NOMO-1 treated with DMSO at 0.1 percent for 48 hours (cell line): ENCODE measurements around the gene C16orf74.
A peak's percentile ranks its signal among the peaks of the same experiment; 100 is the strongest.

ENCODE experiments used
- DNase-seq: peaks from one replicate; lab custom pipeline; 2025; ENCODE audit not compliant: unreplicated experiment; lab: John Stamatoyannopoulos, UW

Gene C16orf74

GRCh38 chr16:85698459-85698891 is 52.4 kb downstream of the C16orf74 start:
- no peak for DNase-seq

DNA sequence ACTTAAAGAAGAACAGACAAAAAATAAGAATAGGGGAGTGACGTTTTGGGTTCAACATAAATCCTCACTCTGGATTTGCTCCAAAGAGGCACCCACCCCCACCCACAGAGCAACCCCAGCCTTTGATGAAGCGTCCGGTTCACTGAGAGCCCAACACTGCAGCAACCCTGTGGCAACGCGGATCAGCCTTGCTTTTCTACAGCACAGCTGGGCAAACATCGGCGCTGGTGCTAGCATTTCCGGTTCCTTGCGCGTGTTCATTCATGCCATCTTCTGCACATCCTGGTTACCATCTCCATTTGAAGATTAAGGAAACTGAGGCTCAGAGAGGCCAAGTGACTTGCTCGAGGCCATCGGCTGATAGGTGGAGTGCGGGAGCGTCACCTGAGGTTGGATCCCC is 53.5 kb downstream of the C16orf74 start:
- DNase-seq: no peak

DNA sequence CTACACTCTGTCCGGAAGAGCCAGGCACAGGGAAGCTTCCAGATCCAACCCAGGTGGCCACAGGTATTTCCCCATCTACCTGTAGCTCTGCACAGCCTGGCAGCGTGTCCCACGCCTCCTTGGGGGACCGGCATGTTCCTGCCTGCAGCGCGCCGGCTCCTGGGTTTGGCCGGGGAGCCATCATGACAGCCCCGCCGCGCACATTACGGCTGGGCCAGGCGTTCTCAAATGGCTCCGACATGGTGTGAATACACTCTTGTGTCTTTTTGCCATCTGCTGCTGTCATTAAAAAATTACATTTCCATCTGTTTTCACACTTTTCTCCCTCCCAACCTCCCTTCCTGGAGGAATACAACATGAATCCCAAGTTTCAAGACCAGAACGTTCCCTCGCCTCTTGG is 54.1 kb downstream of the C16orf74 start:
- DNase-seq: no peak

DNA sequence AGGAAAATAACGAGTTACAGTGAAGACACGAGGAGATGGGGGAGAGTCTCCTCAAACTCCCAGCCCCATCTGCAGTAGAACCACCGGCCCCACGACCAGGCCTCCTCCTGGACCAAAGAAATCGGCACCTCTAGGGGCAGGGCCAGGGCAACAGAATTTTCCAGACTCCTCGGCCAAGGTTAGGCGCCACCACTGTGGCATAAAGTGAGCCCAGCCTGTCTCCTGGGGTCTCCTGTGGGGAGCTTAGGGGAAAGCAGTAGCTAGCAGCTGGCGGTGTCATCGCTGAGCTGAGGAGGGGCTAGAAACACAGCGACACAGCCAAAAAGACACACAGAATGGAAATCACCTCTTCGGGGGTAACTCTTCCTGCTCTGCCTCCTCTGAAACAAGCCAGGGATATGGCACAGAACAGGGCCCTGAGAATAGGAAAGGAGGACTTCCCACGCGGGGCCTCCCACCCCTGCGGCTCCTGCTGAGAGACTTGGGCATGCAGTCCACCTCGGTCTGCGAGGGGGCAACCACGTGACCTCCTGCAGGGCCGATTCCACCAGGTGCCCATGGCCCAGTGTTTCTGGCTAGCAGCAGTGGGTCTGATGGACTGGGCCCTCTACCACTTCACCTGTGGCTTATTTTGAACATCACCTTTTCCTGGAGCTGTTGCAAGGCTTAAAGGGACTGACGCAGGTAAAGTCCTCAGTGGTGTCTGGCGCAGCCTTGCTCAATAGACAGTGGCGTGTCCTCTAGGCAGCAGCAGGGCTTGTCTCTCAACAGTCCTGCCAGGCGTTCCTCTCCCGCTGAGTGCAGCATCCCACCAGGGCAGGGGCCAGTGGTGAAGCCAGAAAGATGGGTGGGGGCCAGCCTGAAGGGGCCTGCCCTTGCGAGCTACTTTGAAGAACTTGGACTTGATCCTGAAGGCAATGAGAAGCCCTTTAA is 55.4 kb downstream of the C16orf74 start:
- DNase-seq: no peak

DNA sequence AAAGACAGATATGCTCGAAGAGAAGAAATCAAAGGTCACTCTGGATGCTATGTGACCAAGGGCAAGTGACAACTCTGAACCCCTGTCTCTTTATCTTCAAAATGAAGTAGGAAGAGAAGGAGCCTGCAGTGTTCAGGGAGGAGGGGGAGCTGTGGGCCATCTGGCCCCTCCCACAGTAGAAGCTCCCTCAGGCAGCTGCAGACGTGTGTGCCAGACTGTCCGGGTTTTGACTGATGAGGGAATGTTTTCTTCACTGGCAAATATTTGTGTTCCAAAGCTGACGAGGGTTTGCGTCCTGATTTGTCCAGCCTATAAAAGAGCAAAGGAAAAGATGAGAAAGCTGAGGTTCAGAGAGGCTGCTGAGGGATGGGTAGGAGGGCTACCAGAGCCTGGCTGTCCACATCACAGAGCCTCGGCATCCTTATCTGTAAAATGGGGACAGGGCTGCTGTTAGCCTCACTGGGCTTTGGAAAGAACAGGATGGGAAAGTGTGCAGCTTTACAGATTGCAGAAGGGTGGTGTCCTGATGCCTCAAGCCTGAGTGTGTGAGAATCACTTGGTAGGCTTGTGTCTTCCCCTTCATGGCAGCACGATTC is 60.3 kb downstream of the C16orf74 start:
- DNase-seq: no peak

GRCh38 chr16:85689950-85690320 is 61.0 kb downstream of the C16orf74 start:
- no peak for DNase-seq

GRCh38 chr16:85689285-85689949 is 61.5 kb downstream of the C16orf74 start:
- DNase-seq: no peak

DNA sequence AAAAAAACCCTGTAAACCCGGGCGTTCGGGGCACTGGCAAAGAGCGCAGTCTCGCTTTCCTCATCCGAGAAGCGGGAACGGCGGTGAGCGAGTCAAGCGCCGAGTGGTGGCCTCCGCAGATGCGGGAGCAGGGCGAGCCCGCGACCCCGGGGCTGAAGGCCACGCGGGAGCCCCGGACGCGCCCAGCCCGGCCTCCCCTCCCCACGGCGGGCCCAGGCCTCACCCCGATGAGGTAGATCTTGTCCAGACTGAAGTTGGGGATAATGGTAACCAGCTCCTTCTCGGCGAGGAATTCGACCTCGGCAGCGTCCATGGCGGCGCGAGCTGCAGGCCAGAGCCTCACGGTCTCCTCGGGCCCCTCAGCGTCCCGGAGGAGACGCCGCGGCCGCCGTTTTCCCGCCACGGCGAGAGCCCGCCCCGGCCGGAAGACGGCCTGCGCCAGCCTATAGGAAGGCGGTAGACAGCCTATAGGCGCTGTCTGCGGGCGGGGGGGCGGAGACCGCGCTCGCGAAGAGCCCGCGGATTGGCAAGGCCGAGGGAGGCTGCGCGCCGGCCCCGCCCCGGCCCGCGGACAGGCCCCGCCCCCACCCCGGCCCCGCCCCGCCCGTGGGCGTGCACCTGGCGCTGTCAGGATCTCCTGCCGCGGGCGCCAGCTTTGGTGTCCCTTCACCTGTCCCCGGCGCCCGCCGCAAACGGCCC is 62.2 kb downstream of the C16orf74 start, which contains the start of gene GINS2:
TSS of gene GINS2 (minus strand) at position 369 of the 699 bp plus-strand sequence. CDS start at position 313, 56 bp downstream.
- peak; percentile 88 for DNase-seq

DNA sequence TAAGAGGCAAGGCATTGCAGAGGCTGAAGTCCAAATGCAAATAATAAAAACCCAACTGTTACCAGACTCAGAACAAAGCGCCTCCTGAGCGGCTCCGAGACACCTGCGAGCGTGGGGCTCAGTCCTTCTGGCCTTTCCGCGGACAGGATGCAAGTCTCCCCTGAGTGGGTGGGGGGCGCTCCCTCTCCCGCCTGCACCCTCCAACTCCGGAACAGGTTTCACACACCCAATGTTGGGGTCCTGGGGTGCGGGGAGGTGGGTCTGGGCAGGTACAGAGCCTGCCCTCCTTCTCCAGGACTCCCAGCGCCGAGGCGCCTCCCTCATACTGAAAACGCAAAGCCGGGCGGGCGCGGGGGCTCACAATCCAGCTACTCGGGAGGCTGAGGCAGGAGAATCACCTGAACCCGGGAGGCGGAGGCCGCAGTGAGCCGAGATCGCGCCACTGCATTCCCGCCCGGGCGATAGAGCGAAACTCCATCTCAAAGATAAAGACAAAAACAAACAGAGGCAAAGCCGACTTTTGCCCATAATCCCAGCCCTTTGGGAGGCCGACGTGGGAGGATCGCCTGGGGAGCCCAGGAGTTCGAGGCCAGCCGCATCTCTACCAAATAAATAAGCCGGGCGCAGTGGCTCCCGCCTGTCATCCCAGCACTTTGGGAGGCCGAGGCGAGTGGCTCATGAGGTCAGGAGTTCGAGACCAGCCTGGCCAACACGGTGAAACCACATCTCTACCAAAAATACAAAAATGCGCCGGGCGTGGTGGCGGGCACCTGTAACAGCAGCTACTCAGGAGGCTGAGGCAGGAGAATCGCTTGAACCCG is 63.0 kb downstream of the C16orf74 start:
- no peak for DNase-seq

GRCh38 chr16:85686912-85687591 is 63.8 kb downstream of the C16orf74 start:
- DNase-seq: no peak

- no peak for DNase-seq
Observed at GRCh38 chr16:85685251-85685650, 65.6 kb downstream of the C16orf74 start.

- no peak for DNase-seq
Observed at GRCh38 chr16:85683363-85683762, 67.5 kb downstream of the C16orf74 start.

GRCh38 chr16:85682516-85682915 is 68.4 kb downstream of the C16orf74 start:
- no peak for DNase-seq

GRCh38 chr16:85681255-85681654 is 69.6 kb downstream of the C16orf74 start:
- no peak for DNase-seq

DNA sequence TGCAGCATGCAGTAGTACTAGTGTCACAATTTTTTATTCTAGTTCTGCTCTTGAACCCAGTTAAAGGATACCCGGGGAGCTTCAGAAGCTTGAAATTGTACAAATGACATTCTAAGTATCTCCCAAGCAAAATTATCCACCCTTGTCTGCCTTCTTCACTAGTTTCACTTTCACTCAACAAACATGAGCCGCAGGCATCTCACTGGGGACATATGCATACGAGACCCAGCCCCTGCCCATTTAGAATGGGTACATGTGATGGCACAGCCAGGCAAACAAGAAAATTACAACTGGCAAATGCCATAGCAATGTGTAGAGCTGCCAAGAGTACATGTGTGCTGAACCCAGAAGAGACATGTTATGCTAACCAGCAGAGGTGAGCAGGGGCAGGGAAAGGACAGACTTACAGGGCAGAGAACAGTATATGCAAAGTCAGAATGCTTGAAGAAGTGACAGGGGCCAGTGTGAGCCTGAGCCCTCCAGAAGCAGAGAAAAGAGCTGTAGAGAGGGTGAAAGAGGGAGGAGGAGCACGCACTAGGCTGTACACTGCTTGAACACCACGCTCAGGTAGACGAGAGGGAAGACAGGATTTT is 70.4 kb downstream of the C16orf74 start:
- DNase-seq: no peak

DNA sequence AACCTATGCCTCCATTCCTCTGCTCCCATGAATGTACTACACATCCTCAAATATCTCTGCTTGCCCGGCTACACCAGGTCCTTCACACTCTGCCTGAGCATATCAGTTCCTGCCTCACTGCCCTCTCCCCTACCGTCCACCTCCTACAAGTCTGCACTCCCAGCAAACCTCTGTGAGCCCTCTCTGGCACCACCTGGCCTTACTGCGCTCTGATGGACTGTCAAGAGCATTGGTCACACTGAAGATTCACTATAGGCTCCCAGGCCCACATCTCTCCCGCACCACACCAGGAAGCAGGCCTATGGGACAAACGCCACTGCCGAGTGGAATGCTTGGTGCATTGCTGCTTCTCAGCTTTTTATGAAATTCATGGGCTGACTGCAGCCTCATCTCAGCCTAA is 71.0 kb downstream of the C16orf74 start:
- DNase-seq: no peak

- DNase-seq: no peak
Observed at GRCh38 chr16:85678821-85679220, 72.1 kb downstream of the C16orf74 start.

DNA sequence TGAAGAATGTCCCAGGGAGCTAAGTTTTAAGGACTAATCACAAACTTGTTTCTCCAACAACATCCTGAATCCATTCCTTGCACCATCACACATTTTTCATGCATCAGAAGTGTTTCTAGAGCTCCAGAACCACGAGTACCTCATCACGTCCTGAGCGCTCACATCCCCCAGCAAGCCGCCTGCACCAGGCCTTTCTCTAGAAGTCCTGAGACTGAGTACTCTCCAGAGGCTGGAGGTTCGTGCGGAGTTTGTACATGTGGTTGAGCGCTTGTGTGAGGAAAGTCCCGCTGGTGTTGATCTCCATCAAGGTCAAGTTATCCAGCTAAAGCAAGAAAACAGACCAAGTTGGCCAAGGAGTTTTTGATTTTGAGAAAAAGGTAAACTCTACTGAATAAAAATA is 72.9 kb downstream of the C16orf74 start:
- no peak for DNase-seq

DNA sequence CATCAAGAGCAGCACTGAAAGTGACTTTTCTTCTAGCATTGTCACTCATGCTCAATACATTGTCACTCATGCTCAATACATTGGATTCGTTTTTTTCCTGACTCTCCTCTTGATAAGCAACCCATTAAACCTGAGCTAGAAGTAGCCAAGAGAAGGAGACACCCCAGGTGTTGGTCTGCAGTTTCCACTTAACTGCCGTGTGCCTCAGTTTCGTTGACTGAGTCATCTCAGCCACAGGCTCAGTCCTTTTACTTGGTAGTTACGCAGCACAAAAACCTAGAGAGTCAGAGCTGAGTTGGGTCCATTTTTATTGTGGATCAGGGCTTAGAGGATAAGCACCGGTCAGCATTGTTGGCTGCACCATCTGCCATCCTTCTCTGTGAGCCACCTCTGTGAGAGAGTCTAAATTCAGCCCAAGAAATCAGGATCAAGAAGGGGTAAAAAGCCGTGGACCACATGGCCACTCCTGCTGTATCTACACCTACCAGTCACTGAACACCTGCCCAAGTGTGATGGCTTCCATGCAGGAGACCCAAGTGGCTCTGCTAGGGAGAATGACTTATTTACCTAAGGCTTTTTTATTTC is 73.4 kb downstream of the C16orf74 start:
- DNase-seq: no peak
